ENCODE measurements around the gene RNF150.

- no peak for TF ChIP-seq POLR2A (IDR thresholded peaks at IDR 0.05; ENCODE audit: low read depth, low read length)
- TF ChIP-seq TAF1 (IDR thresholded peaks at IDR 0.05; ENCODE audit: borderline replicate concordance, low read depth, low read length), result no peak
These were observed 282.1 kb downstream of the RNF150 start for GRCh38 chr4:140851032-140851636.

Measured in GM12892 (cell line).